Measurements from ENCODE around the gene KRTAP4-11.

KRTAP4-11 gene

DNA sequence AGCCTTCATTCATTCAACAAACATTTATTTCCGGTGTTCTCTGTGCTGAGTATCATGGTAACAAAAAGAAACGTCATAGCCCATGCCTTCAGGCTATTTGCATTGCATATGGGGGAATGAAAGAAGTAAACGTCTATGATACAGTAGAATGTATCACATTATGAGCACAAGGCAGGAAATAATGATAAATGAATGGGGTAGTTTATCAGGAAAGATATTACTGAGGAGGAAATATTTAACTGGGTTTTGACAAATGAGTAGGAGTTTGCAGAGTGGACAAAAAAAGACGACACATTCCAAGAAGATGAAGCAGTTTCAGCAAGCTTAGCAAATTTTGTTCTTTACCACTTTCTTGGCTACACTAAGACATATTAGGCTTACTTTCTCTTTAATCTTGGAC is 35.5 kb downstream of the KRTAP4-11 start:
- H3K4me3 ChIP-seq (ENCODE audit: low read length), result no peak overlapping the region
- DNase-seq (ENCODE audit: low read depth), result peak; percentile 82
- TF ChIP-seq, protein P1, sequence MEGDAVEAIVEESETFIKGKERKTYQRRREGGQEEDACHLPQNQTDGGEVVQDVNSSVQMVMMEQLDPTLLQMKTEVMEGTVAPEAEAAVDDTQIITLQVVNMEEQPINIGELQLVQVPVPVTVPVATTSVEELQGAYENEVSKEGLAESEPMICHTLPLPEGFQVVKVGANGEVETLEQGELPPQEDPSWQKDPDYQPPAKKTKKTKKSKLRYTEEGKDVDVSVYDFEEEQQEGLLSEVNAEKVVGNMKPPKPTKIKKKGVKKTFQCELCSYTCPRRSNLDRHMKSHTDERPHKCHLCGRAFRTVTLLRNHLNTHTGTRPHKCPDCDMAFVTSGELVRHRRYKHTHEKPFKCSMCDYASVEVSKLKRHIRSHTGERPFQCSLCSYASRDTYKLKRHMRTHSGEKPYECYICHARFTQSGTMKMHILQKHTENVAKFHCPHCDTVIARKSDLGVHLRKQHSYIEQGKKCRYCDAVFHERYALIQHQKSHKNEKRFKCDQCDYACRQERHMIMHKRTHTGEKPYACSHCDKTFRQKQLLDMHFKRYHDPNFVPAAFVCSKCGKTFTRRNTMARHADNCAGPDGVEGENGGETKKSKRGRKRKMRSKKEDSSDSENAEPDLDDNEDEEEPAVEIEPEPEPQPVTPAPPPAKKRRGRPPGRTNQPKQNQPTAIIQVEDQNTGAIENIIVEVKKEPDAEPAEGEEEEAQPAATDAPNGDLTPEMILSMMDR (IDR thresholded peaks at IDR 0.05; ENCODE audit: insufficient read depth, low read depth, low read length, missing control alignments), result no peak

DNA sequence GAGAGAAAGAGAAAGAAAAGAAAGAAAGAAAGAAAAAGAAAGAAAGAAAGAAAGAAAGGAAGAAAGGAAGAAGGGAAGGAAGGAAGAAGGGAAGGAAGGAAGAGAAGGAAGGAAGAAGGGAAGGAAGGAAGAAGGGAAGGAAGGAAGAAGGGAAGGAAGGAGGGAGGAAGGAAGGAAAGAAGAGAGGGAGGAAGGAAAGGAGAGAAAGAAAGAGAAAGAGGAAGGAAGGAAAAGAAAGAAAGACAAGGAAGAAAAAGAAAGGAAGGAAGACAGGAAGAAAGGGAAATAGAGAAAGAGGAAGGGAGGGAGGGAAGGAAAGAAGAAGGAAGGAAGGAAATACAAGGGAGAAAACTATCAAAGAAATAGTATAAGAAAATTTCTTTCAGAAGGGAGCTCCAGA is 41.4 kb downstream of the KRTAP4-11 start:
- TF ChIP-seq, protein P1 (IDR thresholded peaks at IDR 0.05; ENCODE audit: insufficient read depth, low read depth, low read length, missing control alignments), result no peak
- no peak for DNase-seq (ENCODE audit: low read depth)

DNA sequence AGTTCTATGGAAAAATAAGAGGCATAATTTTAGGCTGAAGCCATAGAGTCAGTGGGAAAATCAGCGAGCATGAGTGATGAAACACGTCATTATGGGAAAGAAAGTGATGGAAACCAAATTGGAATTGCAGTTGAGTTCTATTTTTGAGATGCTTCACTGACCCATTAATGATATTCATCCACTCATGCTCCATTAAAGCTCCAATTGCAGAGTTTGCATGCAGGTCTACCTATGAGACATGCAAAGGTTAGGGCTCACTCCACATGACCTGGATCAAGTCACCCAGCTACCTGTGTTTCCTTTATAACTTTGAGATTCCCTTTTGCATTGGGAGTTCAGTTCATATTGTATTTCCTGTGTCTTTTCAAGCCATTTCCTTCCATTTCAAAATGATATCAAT is 44.5 kb downstream of the KRTAP4-11 start:
- no peak overlapping the region for H3K4me3 ChIP-seq (ENCODE audit: low read length)
- TF ChIP-seq, protein P1 (IDR thresholded peaks at IDR 0.05; ENCODE audit: insufficient read depth, low read depth, low read length, missing control alignments), result no peak
- no peak for DNase-seq (ENCODE audit: low read depth)

More for the DNA sequence above, 41.4 kb downstream of the KRTAP4-11 start:
- no peak overlapping the region for H3K4me3 ChIP-seq (ENCODE audit: low read length)

DNA sequence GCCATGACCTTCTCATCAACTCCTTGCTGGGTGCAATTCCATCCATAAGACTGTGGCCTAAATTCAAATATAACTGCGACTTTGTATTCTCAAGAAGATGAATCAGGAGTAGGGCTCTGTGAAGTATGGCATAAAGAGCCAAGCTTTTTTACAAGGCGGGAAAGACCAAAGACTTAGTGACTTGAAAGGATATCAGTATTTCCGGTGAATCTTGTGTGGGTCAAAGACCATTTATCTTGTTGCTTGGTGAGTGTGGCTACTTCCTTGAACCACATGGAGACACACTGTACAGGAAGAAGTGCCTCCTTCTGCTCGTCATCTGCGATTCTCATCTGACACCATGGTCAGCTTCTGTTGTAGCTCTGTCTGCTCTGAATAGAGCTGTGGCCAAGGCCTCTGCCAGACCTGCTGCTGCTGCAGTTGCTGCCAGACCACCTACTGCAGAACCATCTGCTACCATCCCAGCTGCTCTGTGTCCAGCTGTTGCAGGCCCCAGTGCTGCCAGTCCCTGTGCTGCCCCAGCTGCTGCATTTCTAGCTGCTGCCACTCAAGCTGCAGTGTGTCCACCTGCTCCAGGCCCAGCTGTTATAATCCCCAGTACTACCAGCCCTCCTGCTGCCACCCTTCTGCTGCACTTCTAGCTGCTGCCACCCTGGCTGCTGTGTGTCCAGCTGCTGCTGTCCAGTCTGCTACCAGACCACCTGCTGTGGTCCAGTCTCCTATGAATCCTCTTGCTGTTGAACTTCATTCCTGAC is 46.4 kb downstream of the KRTAP4-11 start:
- TF ChIP-seq, protein P1 (IDR thresholded peaks at IDR 0.05; ENCODE audit: insufficient read depth, low read depth, low read length, missing control alignments), result no peak
- no peak overlapping the region for H3K4me3 ChIP-seq (ENCODE audit: low read length)
- no peak for DNase-seq (ENCODE audit: low read depth)

DNA sequence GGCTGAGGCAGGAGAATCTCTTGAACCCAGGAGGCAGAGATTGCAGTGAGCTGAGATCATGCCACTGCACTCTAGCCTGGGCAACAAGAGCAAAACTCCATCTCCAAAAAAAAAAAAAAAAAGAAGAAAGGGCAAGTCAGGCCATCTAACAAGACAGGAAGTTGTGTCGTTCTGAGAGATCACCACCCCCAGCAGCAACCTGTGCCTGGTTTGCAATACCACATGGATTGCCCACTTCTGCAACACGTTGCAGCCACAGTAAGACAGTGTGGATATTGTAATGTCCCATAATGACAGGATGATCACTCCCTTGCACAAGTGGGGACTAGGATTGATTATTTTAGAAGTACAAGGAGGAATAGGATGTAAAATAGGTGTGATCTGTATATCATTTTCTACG is 49.1 kb downstream of the KRTAP4-11 start:
- H3K4me3 ChIP-seq (ENCODE audit: low read length), result no peak overlapping the region
- TF ChIP-seq, protein P1 (IDR thresholded peaks at IDR 0.05; ENCODE audit: insufficient read depth, low read depth, low read length, missing control alignments), result no peak
- DNase-seq (ENCODE audit: low read depth), result no peak

DNA sequence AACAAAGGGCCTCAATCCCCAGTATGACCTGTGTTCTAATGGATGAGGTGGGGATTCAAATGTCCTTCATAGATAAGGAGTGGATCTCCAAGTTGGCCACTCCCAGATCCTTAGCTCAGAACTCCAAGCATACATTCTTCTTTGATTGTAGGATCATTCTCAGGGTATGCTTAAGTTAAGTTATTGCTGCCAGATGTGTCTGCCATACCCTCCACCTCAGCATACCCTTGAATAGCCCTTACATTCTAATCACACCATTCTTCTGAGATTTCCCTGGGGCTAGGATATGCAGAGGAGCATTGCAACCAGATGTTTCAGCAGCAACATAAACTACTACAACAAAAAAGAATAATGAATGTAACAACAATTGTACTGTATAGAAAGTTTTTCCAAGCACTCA is 50.9 kb downstream of the KRTAP4-11 start:
- no peak overlapping the region for H3K4me3 ChIP-seq (ENCODE audit: low read length)
- no peak for DNase-seq (ENCODE audit: low read depth)
- TF ChIP-seq, protein P1 (IDR thresholded peaks at IDR 0.05; ENCODE audit: insufficient read depth, low read depth, low read length, missing control alignments), result no peak
